Measurements from ENCODE around the gene GUCA2A.
A peak's percentile ranks its signal among the peaks of the same experiment; 100 is the strongest.

Gene GUCA2A

GRCh38 chr1:42177541-42177981 is 13.0 kb upstream of the GUCA2A start:
- no peak for DNase-seq (ENCODE audit: low read depth in 3 of 3, low spot score in 1 of 3)

- DNase-seq (ENCODE audit: low read depth in 3 of 3, low spot score in 1 of 3) = no peak
These were observed 12.5 kb upstream of the GUCA2A start for GRCh38 chr1:42176902-42177519.

- DNase-seq (ENCODE audit: low read depth in 3 of 3, low spot score in 1 of 3) = no peak
These were observed 10.9 kb upstream of the GUCA2A start for GRCh38 chr1:42175314-42176054.

GRCh38 chr1:42173961-42174735 is 9.6 kb upstream of the GUCA2A start:
- DNase-seq (ENCODE audit: low read depth in 3 of 3, low spot score in 1 of 3) = no peak

GRCh38 chr1:42173155-42173933 is 8.8 kb upstream of the GUCA2A start:
- DNase-seq (ENCODE audit: low read depth in 3 of 3, low spot score in 1 of 3) = peak; percentile 30 to 62 (median 38)

- no peak for DNase-seq (ENCODE audit: low read depth in 3 of 3, low spot score in 1 of 3)
These were observed 8.0 kb upstream of the GUCA2A start for GRCh38 chr1:42172381-42173133.

- no peak for DNase-seq (ENCODE audit: low read depth in 3 of 3, low spot score in 1 of 3)
These were observed 7.2 kb upstream of the GUCA2A start for GRCh38 chr1:42171679-42172266.

GRCh38 chr1:42170779-42171621 is 6.5 kb upstream of the GUCA2A start:
- DNase-seq (ENCODE audit: low read depth in 3 of 3, low spot score in 1 of 3) = no peak

GRCh38 chr1:42168763-42169162 is 4.2 kb upstream of the GUCA2A start:
- DNase-seq (ENCODE audit: low read depth in 3 of 3, low spot score in 1 of 3) = no peak

GRCh38 chr1:42168391-42168670 is 3.8 kb upstream of the GUCA2A start:
- no peak for DNase-seq (ENCODE audit: low read depth in 3 of 3, low spot score in 1 of 3)

- DNase-seq (ENCODE audit: low read depth in 3 of 3, low spot score in 1 of 3) = no peak
These were observed 3.3 kb upstream of the GUCA2A start for GRCh38 chr1:42167611-42168390.

- no peak for DNase-seq (ENCODE audit: low read depth in 3 of 3, low spot score in 1 of 3)
These were observed 1.1 kb upstream of the GUCA2A start for GRCh38 chr1:42165511-42166210.

- DNase-seq (ENCODE audit: low read depth in 3 of 3, low spot score in 1 of 3) = no peak
These were observed 725 bp downstream of the GUCA2A start for GRCh38 chr1:42163536-42164503.

GRCh38 chr1:42163114-42163513 is 1.4 kb downstream of the GUCA2A start:
- DNase-seq (ENCODE audit: low read depth in 3 of 3, low spot score in 1 of 3) = no peak

- DNase-seq (ENCODE audit: low read depth in 3 of 3, low spot score in 1 of 3) = no peak
These were observed 2.4 kb downstream of the GUCA2A start for GRCh38 chr1:42162181-42162580.

- no peak for DNase-seq (ENCODE audit: low read depth in 3 of 3, low spot score in 1 of 3)
These were observed 6.4 kb downstream of the GUCA2A start for GRCh38 chr1:42158189-42158588.

GRCh38 chr1:42157667-42158066 is 6.9 kb downstream of the GUCA2A start:
- DNase-seq (ENCODE audit: low read depth in 3 of 3, low spot score in 1 of 3) = no peak
